Measurements from ENCODE around the gene DOK3.

DNA sequence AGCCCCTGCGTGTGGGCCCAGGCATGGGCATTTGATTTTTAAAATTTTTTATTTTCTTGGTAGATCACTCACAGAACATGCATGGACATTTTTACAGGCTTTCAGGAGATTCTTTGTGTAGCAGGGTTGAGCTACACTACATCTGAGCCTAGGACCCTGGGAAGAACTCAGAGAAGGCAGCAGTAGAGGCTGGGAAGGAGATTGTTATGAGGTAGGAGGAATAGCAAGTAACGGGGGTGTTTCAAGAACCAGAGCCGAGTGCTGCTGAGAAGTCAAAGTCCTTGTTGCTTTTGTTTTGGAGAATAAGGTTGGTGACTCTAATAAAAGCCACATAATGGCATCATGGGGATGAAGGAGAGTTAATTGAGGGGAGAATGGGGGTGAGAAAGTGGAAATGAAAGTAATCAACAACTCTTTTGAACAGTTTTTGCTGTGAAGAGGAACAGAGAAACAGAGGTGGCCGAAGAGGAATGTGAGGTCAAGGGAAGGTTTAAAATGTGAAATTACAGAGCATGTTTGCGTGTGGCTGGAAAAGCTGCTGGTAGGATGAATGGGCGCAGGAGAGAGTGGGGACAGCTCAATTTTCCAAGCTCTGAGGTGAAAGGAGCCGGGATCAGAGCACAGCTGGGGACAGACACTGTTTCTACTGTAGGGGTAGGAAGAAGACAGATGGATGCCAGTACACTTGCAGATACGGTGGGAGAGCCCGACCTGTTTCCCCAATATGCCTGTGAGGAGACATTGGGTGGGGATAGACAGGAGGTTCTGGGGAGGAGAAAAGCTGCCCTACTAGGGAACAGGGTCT is 7.5 kb downstream of the DOK3 start:
- no peak for TF ChIP-seq CTCF (IDR thresholded peaks at IDR 0.05)
- TF ChIP-seq EZH2 (IDR thresholded peaks at IDR 0.05; ENCODE audit: borderline replicate concordance, insufficient read depth, low read depth, low read length, poor library complexity, severe bottlenecking): no peak
